HepG2 (cell line): Measurements from ENCODE around the gene EXOC6B.

Experiments used
- POLR2A ChIP-seq, 2 experiments: IDR thresholded peaks; 2 replicates each; pipeline ENCODE4 v1.6.1; 2011; ENCODE audit warnings: low read depth in 2 of 2, low read length in 2 of 2, mild to moderate bottlenecking in 1 of 2, moderate library complexity in 1 of 2; ENCODE audit not compliant: insufficient read depth in 1 of 2
- TP53 ChIP-seq: sonication (generic); formaldehyde crosslinking; conservative IDR thresholded peaks from 2 replicates; pipeline ENCODE4 v1.4.0; 2020; ENCODE audit warnings: missing genetic modification reagents

DNA sequence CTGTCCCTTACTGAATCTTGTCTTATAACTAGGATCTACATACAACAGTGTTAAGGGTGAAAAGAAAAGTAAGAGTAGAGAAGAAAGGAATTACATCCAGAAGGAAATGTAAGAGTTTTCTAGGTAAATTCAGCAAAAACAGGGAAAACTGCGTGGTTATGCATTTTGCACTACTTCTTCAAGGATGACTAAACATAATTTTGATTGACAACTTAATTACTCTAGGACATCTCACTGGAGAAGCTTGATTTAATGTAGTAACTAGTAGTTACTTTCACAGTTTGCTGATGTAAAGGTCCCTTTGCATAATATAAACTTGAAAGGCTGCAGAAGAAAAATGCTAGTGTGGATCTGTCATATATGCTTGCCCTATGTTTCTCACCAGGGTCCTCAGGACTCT is 464.8 kb downstream of the EXOC6B start:
- TF ChIP-seq POLR2A (IDR thresholded peaks at IDR 0.05; ENCODE audit: insufficient read depth in 1 of 2, low read depth in 2 of 2, low read length in 2 of 2), result no peak
- TF ChIP-seq TP53 (CRISPR knock-in tag), result no peak
